ENCODE measurements around the gene TTLL12. TPM values are rescaled to one million over a fixed set of nuclear protein-coding genes. Genes with fewer than 3 reads are reported as not detected.
A peak's percentile ranks its signal among the peaks of the same experiment; 100 is the strongest.

The TTLL12 gene
- total and polyA plus RNA-seq, 5 donors from 2014 or later = 14.1 to 23.7 (median 21.6) TPM

- Mint-ChIP-seq H3K9me3 (no peaks in the 10 kb centered on the region), H3K36me3 (no peaks in the 10 kb centered on the region), H3K27ac (peak overlapping the region in 1 of 3 donors; percentile 42), H3K4me1 (no peaks in the 10 kb centered on the region), H3K27me3 (no peaks in the 10 kb centered on the region), H3K4me3 (peak overlapping the region in 1 of 4 donors; percentile 51)
- ATAC-seq (ENCODE audit: low read depth in 2 of 2) = no peak
- Histone ChIP-seq H3K27ac (ENCODE audit: insufficient read depth, low read length, poor library complexity, severe bottlenecking) (no peak overlapping the region), H3K4me3 (ENCODE audit: low read depth, low read length) (no peak overlapping the region), H3K27me3 (ENCODE audit: control insufficient read depth, insufficient read depth, low read length) (no peaks in the 10 kb centered on the region), H3K36me3 (ENCODE audit: control insufficient read depth, insufficient read depth, low read length) (no peaks in the 10 kb centered on the region), H3K9me3 (ENCODE audit: control insufficient read depth in 2 of 2, low read length in 2 of 2) (no peaks in the 10 kb centered on the region), H3K4me1 (ENCODE audit: control insufficient read depth, insufficient read depth, low read length, poor library complexity, severe bottlenecking) (no peaks in the 10 kb centered on the region)
- DNase-seq = no peak
Observed at GRCh38 chr22:43127166-43127908, 59.6 kb downstream of the TTLL12 start.

GRCh38 chr22:43126501-43127165 lies 60.3 kb downstream of the TTLL12 start:
- H3K4me1 ChIP-seq (ENCODE audit: control insufficient read depth, insufficient read depth, low read length, poor library complexity, severe bottlenecking) = no peaks in the 10 kb centered on the region
- no peak overlapping the region for H3K4me3 ChIP-seq (ENCODE audit: low read depth, low read length)
- no peak overlapping the region for H3K27ac ChIP-seq (ENCODE audit: insufficient read depth, low read length, poor library complexity, severe bottlenecking)
- Mint-ChIP-seq H3K27ac (no peak overlapping the region), H3K36me3 (no peaks in the 10 kb centered on the region), H3K27me3 (no peaks in the 10 kb centered on the region), H3K9me3 (no peaks in the 10 kb centered on the region), H3K4me1 (no peaks in the 10 kb centered on the region), H3K4me3 (peak overlapping the region in 1 of 4 donors; percentile 51)
- H3K27me3 ChIP-seq (ENCODE audit: control insufficient read depth, insufficient read depth, low read length) = no peaks in the 10 kb centered on the region
- H3K36me3 ChIP-seq (ENCODE audit: control insufficient read depth, insufficient read depth, low read length) = no peaks in the 10 kb centered on the region
- no peaks in the 10 kb centered on the region for H3K9me3 ChIP-seq (ENCODE audit: control insufficient read depth in 2 of 2, low read length in 2 of 2)
- DNase-seq (no peak), ATAC-seq (ENCODE audit: low read depth in 2 of 2) (no peak)

- H3K9me3 Mint-ChIP-seq = no peaks in the 10 kb centered on the region
- ATAC-seq (ENCODE audit: low read depth in 2 of 2) (no peak), DNase-seq (no peak)
- H3K27me3 Mint-ChIP-seq = no peaks in the 10 kb centered on the region
- no peaks in the 10 kb centered on the region for H3K9me3 ChIP-seq (ENCODE audit: control insufficient read depth in 2 of 2, low read length in 2 of 2)
- H3K4me3 Mint-ChIP-seq = no peak overlapping the region
- no peak overlapping the region for H3K27ac ChIP-seq (ENCODE audit: insufficient read depth, low read length, poor library complexity, severe bottlenecking)
- peaks cover 0 to 13% (median 0%) of the 10 kb centered on the region in 4 donors for H3K4me1 Mint-ChIP-seq
- H3K4me1 ChIP-seq (ENCODE audit: control insufficient read depth, insufficient read depth, low read length, poor library complexity, severe bottlenecking) = no peaks in the 10 kb centered on the region
- no peaks in the 10 kb centered on the region for H3K36me3 ChIP-seq (ENCODE audit: control insufficient read depth, insufficient read depth, low read length)
- no peaks in the 10 kb centered on the region for H3K27me3 ChIP-seq (ENCODE audit: control insufficient read depth, insufficient read depth, low read length)
- no peak overlapping the region for H3K4me3 ChIP-seq (ENCODE audit: low read depth, low read length)
- H3K27ac Mint-ChIP-seq = no peak overlapping the region
- H3K36me3 Mint-ChIP-seq = no peaks in the 10 kb centered on the region
Observed at GRCh38 chr22:43118953-43119458, 67.9 kb downstream of the TTLL12 start.

GRCh38 chr22:43118024-43118849 lies 68.7 kb downstream of the TTLL12 start:
- DNase-seq (no peak), ATAC-seq (ENCODE audit: low read depth in 2 of 2) (no peak)
- no peak overlapping the region for H3K4me3 ChIP-seq (ENCODE audit: low read depth, low read length)
- no peak overlapping the region for H3K27ac ChIP-seq (ENCODE audit: insufficient read depth, low read length, poor library complexity, severe bottlenecking)
- Mint-ChIP-seq H3K4me3 (no peak overlapping the region), H3K36me3 (no peaks in the 10 kb centered on the region), H3K27ac (no peak overlapping the region), H3K4me1 (peaks cover 0 to 13% (median 0%) of the 10 kb centered on the region in 4 donors), H3K27me3 (peaks cover 4% of the 10 kb centered on the region), H3K9me3 (no peaks in the 10 kb centered on the region)
- no peaks in the 10 kb centered on the region for H3K27me3 ChIP-seq (ENCODE audit: control insufficient read depth, insufficient read depth, low read length)
- no peaks in the 10 kb centered on the region for H3K36me3 ChIP-seq (ENCODE audit: control insufficient read depth, insufficient read depth, low read length)
- H3K4me1 ChIP-seq (ENCODE audit: control insufficient read depth, insufficient read depth, low read length, poor library complexity, severe bottlenecking) = no peaks in the 10 kb centered on the region
- H3K9me3 ChIP-seq (ENCODE audit: control insufficient read depth in 2 of 2, low read length in 2 of 2) = no peaks in the 10 kb centered on the region

- ATAC-seq (ENCODE audit: low read depth in 2 of 2) = no peak
- Mint-ChIP-seq H3K4me1 (peaks cover 0 to 13% (median 0%) of the 10 kb centered on the region in 4 donors), H3K27me3 (peaks cover 4% of the 10 kb centered on the region), H3K27ac (no peak overlapping the region), H3K4me3 (no peak overlapping the region), H3K9me3 (no peaks in the 10 kb centered on the region), H3K36me3 (no peaks in the 10 kb centered on the region)
- H3K27ac ChIP-seq (ENCODE audit: insufficient read depth, low read length, poor library complexity, severe bottlenecking) = no peak overlapping the region
- DNase-seq = no peak
- no peaks in the 10 kb centered on the region for H3K4me1 ChIP-seq (ENCODE audit: control insufficient read depth, insufficient read depth, low read length, poor library complexity, severe bottlenecking)
- no peak overlapping the region for H3K4me3 ChIP-seq (ENCODE audit: low read depth, low read length)
- no peaks in the 10 kb centered on the region for H3K36me3 ChIP-seq (ENCODE audit: control insufficient read depth, insufficient read depth, low read length)
- H3K27me3 ChIP-seq (ENCODE audit: control insufficient read depth, insufficient read depth, low read length) = no peaks in the 10 kb centered on the region
- no peaks in the 10 kb centered on the region for H3K9me3 ChIP-seq (ENCODE audit: control insufficient read depth in 2 of 2, low read length in 2 of 2)
Observed at GRCh38 chr22:43116932-43117331, 70.0 kb downstream of the TTLL12 start.

Other genes with a start within 250 kb of the TTLL12 start
- gene PACSIN2, start 172.0 kb downstream of the TTLL12 start, total RNA-seq = 60.8 TPM
- 10 to 100 TPM; 27.5 to 38.1 (median 34.7) TPM for gene PACSIN2, start 172.0 kb downstream of the TTLL12 start, polyA plus RNA-seq
- 4.2 TPM for gene TTLL1, start 97.7 kb downstream of the TTLL12 start, total RNA-seq
- 1 to 10 TPM; 7.5 to 8.1 (median 7.9) TPM for gene TTLL1, start 97.7 kb downstream of the TTLL12 start, polyA plus RNA-seq
- 1.7 TPM for gene BIK, start 76.4 kb downstream of the TTLL12 start, total RNA-seq
- 1 to 10 TPM; 4.7 to 10.0 (median 7.5) TPM for gene BIK, start 76.4 kb downstream of the TTLL12 start, polyA plus RNA-seq
- 6.5 TPM for gene MCAT, start 43.7 kb downstream of the TTLL12 start, total RNA-seq
- 1 to 10 TPM; 5.4 to 9.8 (median 8.4) TPM for gene MCAT, start 43.7 kb downstream of the TTLL12 start, polyA plus RNA-seq
- gene TSPO, start 35.6 kb downstream of the TTLL12 start, total RNA-seq = 79.9 TPM
- 100 to 1,000 TPM; 332 to 603 (median 474) TPM for gene TSPO, start 35.6 kb downstream of the TTLL12 start, polyA plus RNA-seq
- 0.74 TPM for gene SCUBE1, start 156.2 kb upstream of the TTLL12 start, total RNA-seq
- gene SCUBE1, start 156.2 kb upstream of the TTLL12 start, polyA plus RNA-seq = not detected
- not detected for gene MPPED1, start 224.9 kb upstream of the TTLL12 start, total RNA-seq
- gene MPPED1, start 224.9 kb upstream of the TTLL12 start, polyA plus RNA-seq = not detected